ENCODE results near the gene PROP1. TPM values are rescaled to one million over a fixed set of nuclear protein-coding genes. Genes with fewer than 3 reads are reported as not detected.
A peak's percentile ranks its signal among the peaks of the same experiment; 100 is the strongest.
"Not testable (repeated sequence)": the region's sequence is repeated elsewhere in the genome, so short reads cannot be mapped to it uniquely, and the experiment has no call there.

Gene PROP1
- not detected in 2 replicates for total RNA-seq
- 0.10 TPM in 1 of 2 replicates, not detected in the other for polyA plus RNA-seq

GRCh38 chr5:177995691-177996595 is at the start of gene PROP1:
PROP1 (minus strand) TSS chr5:177996242; CDS start chr5:177995933, 309 bp downstream.
- Histone ChIP-seq H2AFZ (no peak within 1 kb of the TSS), H3K79me2 (no peaks in the 10 kb centered on the region), H3K9me3 (ENCODE audit: low read depth) (no peaks in the 10 kb centered on the region), H3K4me3 (no peak within 1 kb of the TSS), H3K9me2 (replicated peaks; ENCODE audit: insufficient read depth) (no peaks in the 10 kb centered on the region), H3K36me3 (replicated peaks; ENCODE audit: insufficient read depth, low read depth) (no peaks in the 10 kb centered on the region), H3K4me1 (ENCODE audit: insufficient read depth) (no peaks in the 10 kb centered on the region), H3K4me2 (no peak within 1 kb of the TSS), H4K20me1 (ENCODE audit: insufficient read depth, poor library complexity, severe bottlenecking) (no peaks in the 10 kb centered on the region), H3K27me3 (peaks cover 11% of the 10 kb centered on the region), H3K27ac (no peak within 1 kb of the TSS)
- no peak for DNase-seq (ENCODE audit: low spot score)
- WGBS (ENCODE audit: low lambda C conversion rate, missing lambda C conversion rate), result 77% methylated on average over 23 of the region's 23 CpGs
- TF ChIP-seq EZH2phosphoT487 (IDR thresholded peaks at IDR 0.05; ENCODE audit: low read depth, severe bottlenecking, unreplicated experiment), result no peak
- TF ChIP-seq EZH2 (IDR thresholded peaks at IDR 0.05; ENCODE audit: borderline replicate concordance), result no peak
- no peak for TF ChIP-seq CTCF (IDR thresholded peaks at IDR 0.05; ENCODE audit: poor library complexity)

GRCh38 chr5:178019379-178020030 is 23.5 kb upstream of the PROP1 start:
- H3K27ac ChIP-seq; H2AFZ ChIP-seq; H3K36me3 ChIP-seq (replicated peaks; ENCODE audit: insufficient read depth, low read depth); H3K4me1 ChIP-seq (ENCODE audit: insufficient read depth); H4K20me1 ChIP-seq (ENCODE audit: insufficient read depth, poor library complexity, severe bottlenecking); DNase-seq (ENCODE audit: low spot score); H3K4me3 ChIP-seq; H3K27me3 ChIP-seq; H3K9me2 ChIP-seq (replicated peaks; ENCODE audit: insufficient read depth); H3K4me2 ChIP-seq; H3K79me2 ChIP-seq; H3K9me3 ChIP-seq (ENCODE audit: low read depth): not testable (repeated sequence)
- WGBS (ENCODE audit: low lambda C conversion rate, missing lambda C conversion rate), result no CpG with 5 or more reads among the region's 11 CpGs

- WGBS (ENCODE audit: low lambda C conversion rate, missing lambda C conversion rate), result 84% methylated on average over 2 of the region's 2 CpGs
- not testable (repeated sequence) for H3K9me2 ChIP-seq (replicated peaks; ENCODE audit: insufficient read depth); H2AFZ ChIP-seq; H3K36me3 ChIP-seq (replicated peaks; ENCODE audit: insufficient read depth, low read depth); DNase-seq (ENCODE audit: low spot score); H3K27me3 ChIP-seq; H3K4me1 ChIP-seq (ENCODE audit: insufficient read depth); H4K20me1 ChIP-seq (ENCODE audit: insufficient read depth, poor library complexity, severe bottlenecking); H3K4me3 ChIP-seq; H3K4me2 ChIP-seq; H3K9me3 ChIP-seq (ENCODE audit: low read depth); H3K27ac ChIP-seq; H3K79me2 ChIP-seq
Observed at GRCh38 chr5:178012758-178013157, 16.7 kb upstream of the PROP1 start.

GRCh38 chr5:178011816-178012554 is 15.9 kb upstream of the PROP1 start:
- not testable (repeated sequence) for H3K4me2 ChIP-seq; H3K4me3 ChIP-seq; DNase-seq (ENCODE audit: low spot score); H4K20me1 ChIP-seq (ENCODE audit: insufficient read depth, poor library complexity, severe bottlenecking); H3K9me3 ChIP-seq (ENCODE audit: low read depth); H3K79me2 ChIP-seq; H3K4me1 ChIP-seq (ENCODE audit: insufficient read depth); H2AFZ ChIP-seq; H3K36me3 ChIP-seq (replicated peaks; ENCODE audit: insufficient read depth, low read depth); H3K27me3 ChIP-seq; H3K9me2 ChIP-seq (replicated peaks; ENCODE audit: insufficient read depth); H3K27ac ChIP-seq
- 77% methylated on average over 4 of the region's 4 CpGs for WGBS (ENCODE audit: low lambda C conversion rate, missing lambda C conversion rate)

- 90% methylated on average over 2 of the region's 26 CpGs for WGBS (ENCODE audit: low lambda C conversion rate, missing lambda C conversion rate)
- not testable (repeated sequence) for H2AFZ ChIP-seq; H3K36me3 ChIP-seq (replicated peaks; ENCODE audit: insufficient read depth, low read depth); H3K4me3 ChIP-seq; H3K27ac ChIP-seq; H3K4me1 ChIP-seq (ENCODE audit: insufficient read depth); H3K9me2 ChIP-seq (replicated peaks; ENCODE audit: insufficient read depth); H4K20me1 ChIP-seq (ENCODE audit: insufficient read depth, poor library complexity, severe bottlenecking); DNase-seq (ENCODE audit: low spot score); H3K27me3 ChIP-seq; H3K4me2 ChIP-seq; H3K79me2 ChIP-seq; H3K9me3 ChIP-seq (ENCODE audit: low read depth)
Observed at GRCh38 chr5:178007272-178007671, 11.2 kb upstream of the PROP1 start.

GRCh38 chr5:178006536-178007231 is 10.6 kb upstream of the PROP1 start:
- DNase-seq (ENCODE audit: low spot score), result not testable (repeated sequence)

GRCh38 chr5:178006181-178006535 is 10.1 kb upstream of the PROP1 start:
- not testable (repeated sequence) for H3K4me2 ChIP-seq; H3K79me2 ChIP-seq; H3K4me1 ChIP-seq (ENCODE audit: insufficient read depth); H3K36me3 ChIP-seq (replicated peaks; ENCODE audit: insufficient read depth, low read depth); H2AFZ ChIP-seq; H3K4me3 ChIP-seq; H3K27ac ChIP-seq; H4K20me1 ChIP-seq (ENCODE audit: insufficient read depth, poor library complexity, severe bottlenecking); H3K27me3 ChIP-seq; DNase-seq (ENCODE audit: low spot score); H3K9me3 ChIP-seq (ENCODE audit: low read depth); H3K9me2 ChIP-seq (replicated peaks; ENCODE audit: insufficient read depth)
- WGBS (ENCODE audit: low lambda C conversion rate, missing lambda C conversion rate), result 88% methylated on average over 1 of the region's 24 CpGs

More at GRCh38 chr5:178006536-178007231, 10.6 kb upstream of the PROP1 start:
- H3K4me1 ChIP-seq (ENCODE audit: insufficient read depth); H3K4me3 ChIP-seq; H2AFZ ChIP-seq; H3K9me3 ChIP-seq (ENCODE audit: low read depth); H3K27ac ChIP-seq; H3K27me3 ChIP-seq; H4K20me1 ChIP-seq (ENCODE audit: insufficient read depth, poor library complexity, severe bottlenecking); H3K9me2 ChIP-seq (replicated peaks; ENCODE audit: insufficient read depth); H3K79me2 ChIP-seq; H3K36me3 ChIP-seq (replicated peaks; ENCODE audit: insufficient read depth, low read depth): not testable (repeated sequence)
- H3K4me2 ChIP-seq, result peak overlapping the region; percentile 70
- 47% methylated on average over 12 of the region's 59 CpGs for WGBS (ENCODE audit: low lambda C conversion rate, missing lambda C conversion rate)

Data from hepatocyte (in vitro differentiated cells).